Right lobe of liver (tissue), 6 donors: ENCODE results near the gene GPC2. TPM values are rescaled to one million over a fixed set of nuclear protein-coding genes. Genes with fewer than 3 reads are reported as not detected.

Source experiments
- ATAC-seq, 4 donors: fragments of 200-7000 bp; cut with Tn5 transposase; one replicate each; pipeline ENCODE4 v1.9.1; 2020; ENCODE audit warnings: mild to moderate bottlenecking in 4 of 4, moderate library complexity in 4 of 4
- DNase-seq, 3 donors: peaks; one replicate each; pipeline ENCODE4 v3.0.0-alpha.2; 2020
- H3K27ac ChIP-seq, 3 donors: fragments of 200-600 bp; one replicate each; pipeline ENCODE4 v1.8.0; 2022
- H3K27me3 ChIP-seq, 2 donors: fragments of 200-600 bp; one replicate each; pipeline ENCODE4 v1.8.0; 2022
- H3K36me3 ChIP-seq, 4 donors: fragments of 200-600 bp; sonication (generic) in 1 of 4; one replicate each; pipeline versions ENCODE4 v1.5.1 to v1.8.0; 2017 to 2022; ENCODE audit warnings: control low read depth in 1 of 4
- H3K4me1 ChIP-seq, 4 donors: fragments of 200-600 bp; sonication (generic) in 1 of 4; one replicate each; pipeline versions ENCODE4 v1.5.1 to v1.8.0; 2017 to 2022; ENCODE audit warnings: control low read depth in 1 of 4
- H3K4me3 ChIP-seq, 3 donors: fragments of 200-600 bp; one replicate each; pipeline ENCODE4 v1.8.0; 2022
- H3K9me3 ChIP-seq, 4 donors: fragments of 200-600 bp; sonication (generic) in 1 of 4; one replicate each; pipeline versions ENCODE4 v1.5.1 to v1.8.0; 2017 to 2022; ENCODE audit warnings: control low read depth in 1 of 4
- POLR2A ChIP-seq: fragments of 450-650 bp; IDR thresholded peaks from one replicate; pipeline ENCODE4 v1.6.1; 2017; ENCODE audit warnings: antibody characterized with exemption, mild to moderate bottlenecking
- WGBS: methylation state at CpG from one replicate; pipeline ENCODE4 v1.1.6; 2018; ENCODE audit warnings: low coverage, low lambda C conversion rate; ENCODE audit not compliant: insufficient coverage; ENCODE audit errors: missing lambda C conversion rate; 5-methylcytosine and 5-hydroxymethylcytosine counted together
- intact Hi-C, 2 donors: fragments of 100-400 bp; cut with DNase I; formaldehyde crosslinking; loops; one replicate each; pipeline versions ENCODE4 v1.11.2 to v1.14.1; 2022
- total RNA-seq, 6 experiments: library from RNA; depleted of rRNA in 2 of 6; stranded (reverse); fragments of >200 nt in 2 of 6; fragmentation: NEBNext Ultra II Directional in 3 of 6; extraction: Animal tissue kit (Norgen Biotek cat#: 25700) in 3 of 6; gene quantifications; one replicate each; pipeline versions ENCODE4 v1.1.0 to v1.2.4, GENCODE V29; 2016 to 2023
- TF ChIP-seq, protein P1 (sequence below), 4 donors: fragments of 200-600 bp in 3 of 4; fragments of 450-650 bp in 1 of 4; IDR thresholded peaks; one replicate each; pipeline versions ENCODE4 v1.5.1 to v1.8.0; 2016 to 2022; ENCODE audit warnings: antibody characterized with exemption in 4 of 4, mild to moderate bottlenecking in 2 of 4
- donor health status: DM: no; HTN: yes; CAD: no.
- donor health status: DM: no; HTN: no; CAD: no.
- donor health status: DM: no; HTN: no; CAD: no.
- donor health status: DM: no; HTN: yes; CAD: no.
- donor health status: DM: no; HTN: yes; CAD: no.

The GPC2 gene
- total RNA-seq, 6 experiments from 2014 or later = 0.35 to 0.40 TPM; not detected in 4

DNA sequence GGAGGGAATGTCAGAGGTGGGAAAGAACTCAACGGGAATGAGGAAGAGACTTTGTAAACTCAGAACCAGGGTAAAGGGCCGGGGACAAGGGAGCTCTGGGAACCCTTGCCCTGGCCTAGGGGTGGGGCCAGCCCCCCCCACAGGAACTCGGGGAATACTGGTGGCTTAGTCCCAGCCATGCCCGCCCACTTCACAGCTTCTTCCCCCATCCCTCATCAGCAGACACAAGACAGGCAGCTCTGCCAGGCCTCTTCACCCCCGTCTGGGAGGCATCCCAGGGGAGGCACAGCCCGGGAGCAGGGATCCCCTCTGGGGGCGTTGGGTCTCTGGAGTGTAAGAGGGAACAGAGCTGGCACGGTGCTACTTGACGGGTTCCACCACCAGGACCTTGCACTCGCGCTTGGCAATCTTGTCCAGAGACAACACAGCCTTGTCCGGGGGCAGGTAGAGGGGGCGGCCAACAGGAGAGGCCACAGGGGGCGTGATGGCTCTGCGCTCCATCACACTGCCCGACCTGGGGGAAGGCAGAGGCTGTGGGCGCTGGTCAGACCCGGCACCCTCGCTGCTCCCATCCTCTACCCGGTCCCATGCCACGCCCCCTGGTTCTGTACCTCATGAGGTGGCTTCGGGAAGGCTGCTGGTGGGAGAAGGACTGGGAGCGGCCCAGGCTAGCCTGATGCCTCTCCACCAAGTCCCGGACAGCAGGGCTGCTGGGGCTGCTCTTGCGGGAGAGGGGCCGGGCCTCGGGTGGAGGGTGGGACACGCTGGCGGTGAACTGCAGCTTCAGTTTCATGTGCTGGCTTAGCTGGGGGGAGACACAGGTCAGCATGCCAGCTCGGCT, 22.3 kb downstream of the GPC2 start:
- WGBS = 0% methylated on average over 1 of the region's 30 CpGs
- intact Hi-C loops = loop anchor here in 1 of 2 donors (5.0 kb wide), 1 partner anchor 52 kb away; no protein-coding TSS in a partner anchor

DNA sequence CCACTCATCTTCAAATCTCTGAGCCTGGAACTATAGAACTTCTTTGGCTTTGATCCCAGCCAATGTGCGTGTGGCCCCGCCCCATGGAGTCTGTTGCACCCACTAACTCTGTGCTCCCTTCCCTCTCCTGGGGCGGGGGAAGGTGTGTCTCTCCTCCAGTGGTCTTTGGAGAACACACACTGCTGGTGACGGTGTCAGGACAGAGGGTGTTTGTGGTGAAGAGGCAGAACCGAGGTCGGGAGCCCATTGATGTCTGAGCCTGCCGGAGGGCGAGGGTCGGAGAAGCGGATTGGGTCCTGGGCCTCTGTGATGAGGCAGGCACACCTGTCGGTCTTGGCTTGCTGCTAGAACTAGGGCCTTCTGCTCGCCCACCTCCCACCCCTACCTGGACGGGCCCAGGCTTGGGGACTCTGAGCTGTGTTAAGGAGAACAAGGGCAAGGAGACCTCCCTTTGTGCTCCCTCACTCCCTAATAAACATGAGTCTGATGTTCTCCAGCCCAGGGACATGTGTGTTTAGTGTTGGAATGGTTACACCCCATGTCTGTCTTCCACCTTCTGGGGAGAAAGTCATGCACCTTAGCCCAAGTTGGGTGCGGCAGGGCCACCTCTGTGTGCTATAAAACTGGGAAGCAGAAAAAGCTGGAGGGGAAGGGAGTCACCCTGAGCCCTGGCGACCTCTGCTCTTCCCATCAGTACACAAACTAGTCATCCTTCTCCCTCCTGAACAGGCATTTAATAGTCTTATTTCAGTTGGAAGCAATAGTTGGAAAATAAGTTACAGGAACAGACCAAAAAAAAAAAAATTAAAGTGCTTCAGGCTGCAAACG, 23.3 kb downstream of the GPC2 start:
- Histone ChIP-seq H3K9me3 (no peaks in the 10 kb centered on the region), H3K4me1 (peaks cover 0 to 20% (median 0%) of the 10 kb centered on the region in 4 donors), H3K27me3 (no peaks in the 10 kb centered on the region), H3K27ac (no peak overlapping the region), H3K4me3 (no peak overlapping the region), H3K36me3 (peaks cover 0 to 18% (median 4%) of the 10 kb centered on the region in 4 donors)
- no peak for DNase-seq
- intact Hi-C loops = loop anchor here in 1 of 2 donors (5.0 kb wide), 1 partner anchor 53 kb away; no protein-coding TSS in a partner anchor
- WGBS = 69% methylated on average over 5 of the region's 16 CpGs
- no peak for ATAC-seq
- no peak for TF ChIP-seq POLR2A
- TF ChIP-seq, protein P1, sequence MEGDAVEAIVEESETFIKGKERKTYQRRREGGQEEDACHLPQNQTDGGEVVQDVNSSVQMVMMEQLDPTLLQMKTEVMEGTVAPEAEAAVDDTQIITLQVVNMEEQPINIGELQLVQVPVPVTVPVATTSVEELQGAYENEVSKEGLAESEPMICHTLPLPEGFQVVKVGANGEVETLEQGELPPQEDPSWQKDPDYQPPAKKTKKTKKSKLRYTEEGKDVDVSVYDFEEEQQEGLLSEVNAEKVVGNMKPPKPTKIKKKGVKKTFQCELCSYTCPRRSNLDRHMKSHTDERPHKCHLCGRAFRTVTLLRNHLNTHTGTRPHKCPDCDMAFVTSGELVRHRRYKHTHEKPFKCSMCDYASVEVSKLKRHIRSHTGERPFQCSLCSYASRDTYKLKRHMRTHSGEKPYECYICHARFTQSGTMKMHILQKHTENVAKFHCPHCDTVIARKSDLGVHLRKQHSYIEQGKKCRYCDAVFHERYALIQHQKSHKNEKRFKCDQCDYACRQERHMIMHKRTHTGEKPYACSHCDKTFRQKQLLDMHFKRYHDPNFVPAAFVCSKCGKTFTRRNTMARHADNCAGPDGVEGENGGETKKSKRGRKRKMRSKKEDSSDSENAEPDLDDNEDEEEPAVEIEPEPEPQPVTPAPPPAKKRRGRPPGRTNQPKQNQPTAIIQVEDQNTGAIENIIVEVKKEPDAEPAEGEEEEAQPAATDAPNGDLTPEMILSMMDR (IDR thresholded peaks at IDR 0.05) = no peak

More for the DNA sequence above, 22.3 kb downstream of the GPC2 start:
- no peak overlapping the region for H3K27ac ChIP-seq
- H3K4me3 ChIP-seq = no peak overlapping the region
- H3K27me3 ChIP-seq = no peaks in the 10 kb centered on the region
- H3K36me3 ChIP-seq = peaks cover 0 to 18% (median 4%) of the 10 kb centered on the region in 4 donors
- TF ChIP-seq, protein P1 (IDR thresholded peaks at IDR 0.05) = no peak
- TF ChIP-seq POLR2A = no peak
- ATAC-seq (no peak), DNase-seq (no peak)
- no peaks in the 10 kb centered on the region for H3K9me3 ChIP-seq
- H3K4me1 ChIP-seq = peaks cover 0 to 14% (median 0%) of the 10 kb centered on the region in 4 donors

DNA sequence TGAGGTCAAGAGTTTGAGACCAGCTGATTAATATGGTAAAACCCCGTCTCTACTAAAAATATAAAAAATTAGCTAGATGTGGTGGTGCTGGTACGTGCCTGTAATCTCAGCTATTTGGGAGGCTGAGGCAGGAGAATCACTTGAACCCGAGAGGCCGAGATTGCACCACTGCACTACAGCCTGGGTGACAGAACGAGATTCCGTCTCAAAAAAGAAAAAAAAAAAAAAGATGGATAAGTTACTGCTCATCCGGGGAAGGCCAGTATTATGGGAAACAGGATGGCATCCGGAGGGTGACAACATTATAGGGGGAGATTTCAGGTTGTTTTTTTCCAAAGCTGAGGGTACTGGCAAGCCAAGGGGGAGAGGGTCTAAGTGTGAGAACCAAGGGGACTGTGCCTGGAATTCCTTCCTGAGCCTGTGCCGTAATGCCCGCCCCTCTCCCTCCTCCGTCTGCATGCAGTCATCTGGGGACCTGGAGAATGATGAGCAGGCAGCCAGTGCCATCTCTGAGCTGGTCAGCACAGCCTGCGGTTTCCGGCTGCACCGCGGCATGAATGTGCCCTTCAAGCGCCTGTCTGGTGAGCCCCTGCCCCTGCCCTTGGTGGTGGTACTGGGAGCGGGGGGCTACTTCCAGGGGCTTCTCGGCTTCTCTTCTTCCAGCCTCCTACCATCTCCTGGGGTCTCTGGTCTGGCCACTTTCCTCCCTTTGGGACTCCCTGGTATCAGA, 24.1 kb downstream of the GPC2 start:
- Histone ChIP-seq H3K27me3 (no peaks in the 10 kb centered on the region), H3K4me1 (peaks cover 0 to 23% (median 0%) of the 10 kb centered on the region in 4 donors), H3K9me3 (no peaks in the 10 kb centered on the region), H3K27ac (no peak overlapping the region), H3K36me3 (peaks cover 0 to 18% (median 4%) of the 10 kb centered on the region in 4 donors), H3K4me3 (no peak overlapping the region)
- no peak for ATAC-seq
- 83% methylated on average over 9 of the region's 18 CpGs for WGBS
- DNase-seq = no peak
- intact Hi-C loops = loop anchor here in 1 of 2 donors (5.0 kb wide), 1 partner anchor 54 kb away; no protein-coding TSS in a partner anchor
- TF ChIP-seq POLR2A = no peak

DNA sequence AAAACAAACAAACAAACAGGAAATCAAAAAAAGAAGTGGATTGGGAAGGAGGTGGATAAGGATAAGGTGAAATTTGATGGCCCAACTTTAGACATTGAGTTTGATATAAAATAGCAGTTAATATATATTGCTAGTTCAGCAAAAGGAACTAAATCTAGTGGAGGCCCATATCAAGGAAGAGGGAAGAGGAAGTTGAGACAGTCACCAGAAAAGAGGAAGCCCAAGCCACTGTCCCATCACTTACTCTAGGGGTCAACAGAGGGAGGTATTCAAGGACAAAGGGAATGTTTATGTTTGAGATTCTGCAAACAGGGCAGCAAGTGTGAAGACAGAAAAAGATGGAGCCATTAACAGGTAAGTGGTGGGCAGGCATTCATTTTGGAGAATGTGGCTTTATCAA, 24.8 kb downstream of the GPC2 start:
- H3K36me3 ChIP-seq = peaks cover 0 to 18% (median 4%) of the 10 kb centered on the region in 4 donors
- H3K4me1 ChIP-seq = peaks cover 0 to 20% (median 0%) of the 10 kb centered on the region in 4 donors
- H3K27ac ChIP-seq = no peak overlapping the region
- ATAC-seq (no peak), DNase-seq (no peak)
- H3K9me3 ChIP-seq = no peaks in the 10 kb centered on the region
- intact Hi-C loops = loop anchor here in 1 of 2 donors (5.0 kb wide), 1 partner anchor 55 kb away; no protein-coding TSS in a partner anchor
- no peaks in the 10 kb centered on the region for H3K27me3 ChIP-seq
- TF ChIP-seq POLR2A = no peak
- TF ChIP-seq, protein P1 (IDR thresholded peaks at IDR 0.05) = no peak
- H3K4me3 ChIP-seq = no peak overlapping the region
